Stimulated activated CD4-positive, alpha-beta T cell treated with anti-CD3 and anti-CD28 coated beads, TNF-alpha, amount 100 ng/mL, for 4 hours (primary cell): ENCODE measurements around the gene MSI2.
"Not testable (repeated sequence)": the region's sequence is repeated elsewhere in the genome, so short reads cannot be mapped to it uniquely, and the experiment has no call there.

ENCODE experiments used
- DNase-seq, 3 experiments: peaks; one replicate each; pipeline ENCODE4 v3.0.0-alpha.2; 2020; ENCODE audit warnings: low read depth in 3 of 3

The MSI2 gene

DNA sequence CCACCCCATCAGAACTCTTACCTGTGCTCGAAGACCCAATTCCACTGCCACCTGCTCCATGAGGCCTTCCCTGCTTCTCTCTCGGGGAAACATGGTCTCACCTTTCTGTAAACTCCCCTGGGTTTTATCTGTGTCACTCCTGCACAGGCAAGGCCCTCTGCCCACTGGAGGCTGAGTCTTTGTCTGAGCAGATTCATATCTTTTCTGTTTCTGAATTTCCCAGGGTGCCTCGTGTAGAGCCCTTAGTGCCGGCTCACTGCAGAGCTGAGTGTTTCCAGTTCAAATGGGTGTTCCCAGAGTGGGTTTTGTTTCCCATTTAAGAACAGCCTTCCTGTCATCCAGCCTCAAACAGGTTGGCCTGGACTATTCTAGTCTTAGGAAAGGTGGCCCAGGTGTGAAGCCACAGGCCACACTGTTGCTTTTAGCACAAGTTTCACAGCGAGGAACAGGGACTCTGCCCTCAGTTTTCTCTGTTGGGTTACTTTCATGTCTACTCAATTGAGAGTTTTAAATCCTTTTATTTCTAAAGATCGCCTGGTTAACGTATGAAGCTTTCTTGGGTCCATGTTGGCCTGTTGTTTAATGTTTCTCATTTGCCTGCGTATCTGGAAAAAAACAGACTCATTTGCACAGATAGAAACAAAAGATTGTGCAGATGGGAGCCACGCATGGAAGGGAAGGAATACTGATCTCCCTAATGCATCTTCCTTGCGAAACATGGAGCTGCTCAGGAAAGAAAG, 228.7 kb downstream of the MSI2 start:
- DNase-seq: no peak

DNA sequence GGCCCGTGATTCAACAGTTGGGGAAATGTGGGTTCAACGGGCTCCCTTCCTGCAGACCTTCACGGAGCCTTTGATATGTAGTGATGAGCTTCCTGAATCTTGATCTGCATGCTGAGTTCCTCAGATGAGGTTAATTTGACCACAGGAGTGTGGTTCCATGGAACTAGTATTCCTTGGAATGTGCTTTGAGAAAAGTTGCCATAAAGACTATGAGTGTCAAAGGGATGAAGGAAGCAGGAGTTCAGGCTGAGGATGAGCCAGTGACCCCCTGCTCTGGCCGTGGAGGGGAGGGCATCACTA, 229.2 kb downstream of the MSI2 start:
- no peak for DNase-seq

DNA sequence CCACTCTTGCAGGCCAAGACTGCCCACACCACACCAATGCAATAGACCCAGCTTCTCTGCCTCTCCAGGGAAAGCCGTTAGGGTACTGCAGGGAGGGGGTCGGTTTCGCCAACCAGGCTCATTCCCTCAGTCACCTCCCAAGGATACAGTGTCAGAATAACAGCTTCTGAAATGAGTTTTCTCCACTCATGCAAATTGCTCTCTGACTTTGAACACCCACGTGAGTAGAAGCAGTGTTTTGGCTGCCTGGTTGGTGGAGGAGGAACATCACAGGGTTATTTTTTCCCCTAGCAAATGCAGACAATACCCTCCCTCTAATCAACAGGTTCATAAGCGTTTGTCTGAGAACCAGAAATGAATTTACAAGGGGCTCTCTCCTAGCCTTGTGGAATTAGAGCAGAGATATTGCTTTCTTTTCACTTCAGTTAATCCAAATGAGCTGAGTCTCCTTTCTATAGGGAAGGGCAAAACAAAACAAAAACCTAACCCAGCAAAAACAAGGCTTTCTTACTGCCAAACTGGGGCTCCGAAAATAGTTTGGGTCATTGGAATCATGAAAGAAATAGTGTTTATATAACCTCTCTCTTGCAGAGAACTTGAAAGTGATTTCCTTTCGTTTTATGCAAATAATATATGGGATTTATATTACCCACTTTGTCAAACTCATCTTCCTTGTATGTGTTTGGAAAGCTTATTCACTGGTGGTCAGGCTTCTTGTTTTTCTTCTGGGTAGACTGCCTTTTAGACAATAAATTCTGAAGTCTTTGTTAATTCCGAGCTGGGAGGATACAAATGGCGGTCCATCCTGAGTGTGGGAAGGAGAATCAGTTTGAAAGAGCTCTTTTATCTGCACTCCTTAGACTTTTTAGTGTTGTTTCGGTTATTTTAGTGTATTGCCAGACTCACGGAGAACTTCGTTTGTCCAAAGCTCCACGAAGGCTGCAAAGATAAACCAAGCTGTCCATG, 229.9 kb downstream of the MSI2 start:
- no peak for DNase-seq

DNA sequence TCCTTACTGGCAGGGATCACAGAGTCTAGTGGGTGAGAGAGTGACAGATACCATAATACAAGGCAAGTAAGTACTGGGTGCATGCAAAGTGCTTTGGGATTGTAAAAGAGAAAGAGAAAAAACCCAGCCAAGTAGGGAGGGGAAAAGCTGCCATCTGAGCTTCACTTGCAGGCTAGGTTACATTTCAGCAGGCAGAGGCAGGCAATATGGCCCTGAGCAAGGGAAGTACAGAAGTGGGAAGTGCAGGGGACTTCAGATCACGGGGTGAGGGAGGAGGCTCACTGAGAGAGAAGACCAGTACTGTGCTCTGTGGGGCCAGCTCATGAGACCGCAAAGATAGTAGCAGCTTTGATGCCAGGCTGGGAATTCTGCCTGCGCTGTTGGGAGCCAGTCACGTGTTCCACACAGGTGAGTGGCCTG, 230.6 kb downstream of the MSI2 start:
- DNase-seq: no peak

DNA sequence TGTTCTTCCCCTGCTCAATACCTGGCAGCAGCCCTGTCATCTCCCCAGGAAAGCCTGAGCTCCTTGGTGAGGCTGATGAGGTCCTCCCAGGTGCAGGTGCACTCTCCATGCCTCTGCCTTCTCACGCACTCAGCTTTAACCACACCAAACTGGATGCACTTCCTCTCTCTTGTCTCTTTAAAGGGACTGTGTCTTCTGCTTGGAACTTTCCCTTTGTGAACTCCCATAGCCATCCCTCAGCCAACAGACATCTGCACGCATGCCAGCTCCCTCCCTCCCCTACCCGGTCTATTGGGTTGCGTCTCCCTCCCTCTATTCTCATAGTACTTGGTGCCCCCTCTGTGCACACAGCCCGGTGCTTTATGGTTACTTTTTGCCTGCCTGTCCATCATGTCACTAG, 231.2 kb downstream of the MSI2 start:
- DNase-seq: no peak

DNA sequence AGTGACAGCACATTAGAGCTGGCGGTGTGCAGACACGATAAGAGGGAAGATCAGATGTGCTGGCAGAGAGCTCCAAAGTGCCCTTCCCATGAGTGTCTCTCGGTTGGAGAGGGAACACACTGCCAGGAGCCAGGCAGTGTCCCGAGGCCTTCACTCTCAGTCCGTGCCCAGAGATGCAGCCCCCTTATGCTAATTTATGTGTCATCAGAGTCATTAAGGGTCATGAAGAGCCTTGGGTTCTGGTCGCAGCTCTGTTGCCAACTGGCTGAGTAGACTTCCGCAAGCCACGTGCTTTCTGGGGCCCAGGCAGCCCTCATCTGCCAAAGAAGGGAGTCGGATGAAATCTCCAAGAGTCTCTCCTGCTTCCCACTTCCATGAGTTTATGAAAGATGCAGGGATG, 232.5 kb downstream of the MSI2 start:
- DNase-seq: no peak

DNA sequence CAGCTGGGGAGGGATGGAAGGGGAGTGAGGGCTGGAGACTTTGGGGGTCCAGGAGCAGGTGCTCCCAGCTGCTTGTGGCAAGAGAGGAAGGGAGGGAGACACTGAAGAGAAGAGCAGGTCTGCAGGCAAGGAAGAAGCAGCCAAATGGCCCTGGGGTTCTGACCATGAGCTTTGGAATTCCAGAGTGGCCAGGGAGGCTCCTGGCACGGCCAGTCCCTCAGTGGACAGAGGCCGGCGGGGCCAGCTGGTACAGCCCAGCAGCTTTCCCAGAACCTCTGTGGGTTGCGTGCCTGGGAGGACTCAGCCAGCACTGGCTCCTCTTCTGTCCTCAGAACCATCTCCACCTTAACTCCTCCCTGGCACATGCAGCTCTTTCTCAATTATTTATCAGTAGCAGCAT, 233.0 kb downstream of the MSI2 start:
- DNase-seq: no peak

DNA sequence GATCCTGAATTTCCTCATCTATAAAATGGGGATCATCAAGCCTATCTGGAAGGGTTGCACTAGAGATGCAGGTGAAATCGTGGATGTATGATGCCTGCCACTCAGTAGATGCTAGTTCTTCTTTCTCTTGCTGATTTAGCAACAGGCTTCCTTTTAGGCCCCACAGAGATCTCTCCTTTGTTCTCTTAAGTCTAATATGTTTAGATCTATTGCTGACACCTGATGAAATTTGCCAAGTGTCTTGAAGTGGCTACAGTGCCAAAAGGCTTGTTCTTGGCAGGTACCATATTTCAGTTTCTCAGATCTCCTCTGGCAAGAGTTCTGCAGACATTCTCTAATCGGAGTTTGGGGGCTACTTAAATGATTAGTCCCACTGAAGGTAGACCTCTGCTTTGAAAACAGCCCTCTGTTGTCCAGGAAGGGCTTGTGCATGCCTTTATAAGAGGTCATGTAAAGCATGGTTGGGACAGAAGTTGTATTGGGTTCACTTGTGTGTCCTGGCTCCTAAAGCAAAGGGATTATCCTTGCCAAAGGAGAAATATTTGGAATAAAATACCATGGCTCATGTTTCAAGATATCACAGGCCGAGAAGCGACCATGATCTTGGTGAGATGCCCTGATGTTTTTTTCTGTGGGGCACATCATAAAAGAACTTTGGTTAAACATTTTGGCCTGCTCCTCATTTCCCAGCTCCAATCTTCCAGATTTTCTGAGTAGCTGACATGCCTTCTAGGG, 234.0 kb downstream of the MSI2 start:
- DNase-seq: no peak

DNA sequence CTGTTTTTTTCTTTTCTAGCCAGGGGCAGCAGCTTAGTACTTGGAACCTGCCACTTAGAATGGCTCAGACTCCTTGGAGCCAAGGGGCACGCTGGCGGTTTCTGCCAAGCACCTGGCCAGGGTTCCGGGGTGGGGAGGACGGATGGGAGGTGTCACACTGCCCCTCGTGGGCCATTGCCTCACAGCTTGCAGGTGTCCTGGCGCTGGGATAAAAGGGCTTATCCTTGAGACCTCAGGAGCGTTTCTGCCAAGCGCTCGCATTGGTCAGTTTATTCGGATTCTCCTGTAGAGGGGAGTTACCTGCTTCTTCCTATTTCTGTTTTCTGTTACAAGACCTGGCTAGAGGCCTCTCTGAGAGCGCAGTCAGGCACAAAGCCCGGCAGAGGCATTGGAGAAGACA, 234.6 kb downstream of the MSI2 start:
- no peak for DNase-seq

DNA sequence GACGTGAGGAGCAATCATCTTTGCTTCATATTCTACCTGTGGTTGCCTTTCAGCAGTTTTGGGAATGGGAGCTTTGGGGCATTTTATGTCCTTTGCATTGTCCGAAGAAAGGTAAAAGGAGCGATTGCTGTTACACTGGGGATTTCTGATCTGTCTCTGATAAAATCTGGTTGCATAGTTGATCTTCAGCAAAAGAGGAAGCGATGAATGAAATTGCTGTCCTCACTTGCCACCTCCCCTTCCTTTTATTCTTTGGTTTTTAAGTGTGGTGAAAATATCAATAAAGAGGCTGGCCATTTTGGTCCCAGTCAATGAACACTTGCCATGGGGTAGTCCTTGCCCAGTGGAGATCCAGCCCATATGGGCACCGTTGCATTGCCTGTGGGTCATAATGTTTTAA, 236.8 kb downstream of the MSI2 start:
- no peak for DNase-seq

DNA sequence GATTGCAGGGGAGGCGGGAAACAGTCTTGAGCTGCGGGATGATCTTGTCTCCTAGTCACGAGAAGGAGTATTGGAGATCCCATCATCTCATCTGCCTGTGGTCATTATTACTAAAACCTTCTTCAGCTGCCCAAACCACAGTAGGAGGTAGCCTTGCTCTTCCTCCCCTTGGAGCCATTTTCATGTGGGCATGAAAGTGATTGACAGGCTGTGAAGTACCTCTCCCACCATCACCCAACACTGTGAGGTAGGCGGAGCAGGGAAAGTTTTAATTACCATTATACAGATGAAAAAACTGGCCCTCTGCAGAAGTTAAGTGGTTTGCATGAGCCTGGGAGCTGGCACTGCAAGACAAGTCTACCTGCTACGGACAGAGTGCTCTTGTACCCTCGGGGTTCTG, 237.3 kb downstream of the MSI2 start:
- no peak for DNase-seq

DNA sequence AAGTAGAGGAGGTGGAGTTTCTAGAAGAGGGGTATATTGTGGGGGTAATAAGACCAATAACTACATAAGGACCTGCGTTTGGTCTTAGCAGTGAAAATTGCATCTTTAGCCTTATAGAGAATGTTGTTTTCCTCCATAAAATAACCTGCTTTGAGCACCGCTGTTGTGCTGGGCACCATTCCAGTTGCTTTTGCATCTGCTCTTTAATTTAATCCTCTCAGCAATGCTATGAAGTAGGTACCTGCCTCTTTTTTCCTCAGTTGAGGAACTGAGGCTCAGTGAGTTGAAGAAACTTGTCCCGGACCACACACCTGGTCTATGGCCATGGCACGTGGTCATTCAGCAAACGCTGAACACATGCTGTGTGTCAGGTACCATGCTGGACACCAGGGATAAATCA, 238.1 kb downstream of the MSI2 start:
- DNase-seq: no peak

DNA sequence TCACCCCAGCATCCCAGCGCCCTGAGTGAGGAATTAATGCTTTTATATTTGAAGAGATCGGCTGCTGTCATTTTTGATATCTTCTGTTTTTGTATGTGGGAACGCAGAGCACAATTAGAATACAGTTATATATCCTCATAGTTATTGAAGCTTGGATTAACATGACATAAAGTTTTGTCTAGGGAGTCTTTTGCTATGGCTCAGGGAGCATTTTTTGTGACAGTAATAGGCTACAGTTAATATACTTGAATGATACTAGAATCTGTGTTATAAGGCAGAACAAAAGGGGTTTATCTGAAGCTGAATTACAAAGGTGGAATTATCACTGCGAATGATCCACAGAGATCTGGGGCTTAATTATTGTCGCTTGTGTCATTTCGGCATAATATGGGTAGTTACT, 239.4 kb downstream of the MSI2 start:
- no peak for DNase-seq

DNA sequence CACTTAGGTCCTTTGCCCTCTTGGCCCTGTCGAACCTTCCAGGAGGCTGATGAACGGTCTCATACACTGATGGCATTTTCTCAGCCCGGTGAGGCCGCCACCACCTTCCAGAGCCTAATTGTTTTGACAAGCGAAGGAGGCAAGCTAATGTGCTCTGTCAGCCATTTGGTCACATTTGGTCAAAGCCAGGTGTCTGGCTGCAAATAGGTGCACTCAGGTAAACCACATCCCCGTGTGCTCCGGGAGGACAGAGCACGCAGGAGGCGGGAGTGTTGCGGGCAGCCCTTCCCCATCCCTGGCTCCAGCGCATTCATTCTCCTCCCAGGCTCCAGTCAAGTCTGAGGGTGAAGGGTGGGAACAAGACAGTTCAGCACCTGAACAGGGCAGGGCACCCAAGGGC, 240.1 kb downstream of the MSI2 start:
- no peak for DNase-seq

DNA sequence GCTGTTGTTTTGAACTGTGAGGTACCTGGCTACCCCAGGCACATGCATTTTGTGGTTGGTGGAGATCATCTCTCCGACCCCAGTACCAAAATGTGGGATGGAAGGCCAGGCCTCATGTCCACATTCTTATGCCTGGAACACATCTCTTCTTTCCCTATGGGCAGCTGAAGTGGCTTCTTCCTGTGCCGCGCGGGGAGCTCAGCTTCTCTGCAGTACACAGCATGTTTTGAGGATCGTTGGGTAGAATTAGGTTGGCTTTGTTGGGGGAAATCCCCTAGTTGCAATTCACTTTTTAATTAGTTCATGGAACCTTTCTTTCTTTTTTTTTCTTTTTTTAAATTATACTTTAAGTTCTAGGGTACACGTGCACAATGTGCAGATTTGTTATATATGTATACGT, 242.1 kb downstream of the MSI2 start:
- DNase-seq: no peak

DNA sequence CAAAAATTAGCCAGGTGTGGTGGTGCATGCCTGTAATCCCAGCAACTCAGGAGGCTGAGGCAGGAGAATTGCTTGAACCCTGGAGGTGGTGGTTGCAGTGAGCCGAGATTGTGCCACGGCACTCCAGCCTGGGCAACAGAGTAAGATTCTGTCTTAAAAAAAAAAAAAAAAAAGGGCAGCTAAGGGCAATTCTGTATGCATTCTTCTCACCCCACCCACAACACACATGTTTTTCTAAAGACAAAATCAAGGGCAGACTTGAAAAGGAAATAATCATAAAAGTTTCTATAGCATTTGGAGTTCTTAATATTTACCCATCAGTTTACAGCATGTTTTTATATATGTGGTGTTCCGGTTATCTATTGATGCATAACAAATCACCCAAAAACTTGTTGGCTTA, 242.9 kb downstream of the MSI2 start:
- DNase-seq: not testable (repeated sequence)

DNA sequence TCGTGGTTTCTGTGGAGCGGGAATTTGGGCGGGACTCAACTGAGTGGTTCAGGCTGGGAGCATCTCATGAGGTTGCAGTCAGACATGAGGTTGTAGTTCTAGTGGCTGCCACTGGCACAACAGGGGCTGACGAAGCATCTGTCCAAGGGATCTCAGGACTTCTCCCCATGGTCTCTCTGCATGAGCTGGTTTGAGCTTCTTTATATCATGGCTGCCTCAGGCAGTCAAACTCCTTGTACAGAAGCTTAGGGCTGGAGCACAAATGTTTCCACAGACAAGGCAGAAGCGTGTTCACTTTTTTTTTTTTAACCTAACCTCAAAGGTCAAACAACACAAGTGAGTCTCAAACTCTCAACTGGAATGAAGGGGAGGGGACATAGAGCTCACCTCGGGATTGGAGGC, 243.3 kb downstream of the MSI2 start:
- no peak for DNase-seq

DNA sequence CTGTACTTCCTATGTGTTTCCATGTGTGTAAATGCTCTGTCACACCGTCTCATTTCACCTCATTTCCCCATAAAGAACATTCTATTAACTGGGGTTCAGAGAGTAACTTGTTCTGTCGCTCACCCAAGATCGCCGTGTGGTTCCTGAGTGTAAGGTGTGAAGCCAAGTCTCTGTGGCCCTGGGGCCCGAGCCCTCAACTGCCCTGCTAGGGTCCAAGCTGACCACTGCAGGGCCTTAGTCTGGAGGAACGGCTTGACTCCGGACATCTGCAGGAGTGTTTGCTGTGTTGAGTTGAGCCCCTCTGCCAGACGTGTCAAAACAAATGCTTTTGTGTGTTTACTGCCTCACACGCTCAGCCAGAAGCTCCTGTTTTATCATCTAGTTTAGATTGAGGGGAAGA, 244.7 kb downstream of the MSI2 start:
- DNase-seq: no peak

DNA sequence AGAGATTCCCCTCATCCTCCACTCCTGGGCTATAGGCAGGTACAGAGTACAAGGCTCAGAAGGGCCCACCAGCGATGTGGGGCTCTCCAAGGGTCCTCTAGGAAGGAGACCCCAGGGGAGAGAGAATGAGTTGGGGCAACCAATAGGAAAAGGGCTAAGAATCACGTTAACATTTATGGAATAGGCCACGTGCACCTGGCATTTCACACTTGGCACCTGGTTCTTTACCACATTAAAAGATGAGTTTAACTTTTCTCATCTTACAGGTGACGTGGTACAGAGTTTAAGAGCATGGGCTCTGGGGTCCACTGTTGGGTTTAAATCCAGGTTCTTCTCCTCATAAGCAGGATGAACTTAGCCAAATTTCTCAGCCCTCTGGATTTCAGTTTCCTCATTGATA, 245.7 kb downstream of the MSI2 start:
- no peak for DNase-seq

DNA sequence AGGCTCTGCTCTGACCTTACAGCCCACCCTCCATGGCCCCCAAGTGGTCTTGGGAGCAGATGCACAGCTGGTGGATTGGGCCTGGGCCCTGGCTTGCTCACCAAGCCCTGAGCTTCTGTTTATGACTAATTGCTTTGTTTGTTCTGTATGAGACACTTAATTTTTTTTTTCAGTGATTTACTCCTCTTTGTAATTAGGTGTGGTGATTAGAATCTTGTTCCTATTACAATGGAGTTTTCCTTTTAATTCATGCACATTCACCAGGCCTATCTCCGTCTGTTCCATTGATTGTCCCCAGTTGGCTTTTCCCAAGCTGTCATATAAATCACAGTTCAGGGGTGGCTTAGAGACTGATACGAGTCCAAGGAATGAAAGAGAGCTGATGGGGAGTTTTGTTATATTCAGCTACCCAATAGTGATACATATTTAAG, 246.5 kb downstream of the MSI2 start:
- no peak for DNase-seq

DNA sequence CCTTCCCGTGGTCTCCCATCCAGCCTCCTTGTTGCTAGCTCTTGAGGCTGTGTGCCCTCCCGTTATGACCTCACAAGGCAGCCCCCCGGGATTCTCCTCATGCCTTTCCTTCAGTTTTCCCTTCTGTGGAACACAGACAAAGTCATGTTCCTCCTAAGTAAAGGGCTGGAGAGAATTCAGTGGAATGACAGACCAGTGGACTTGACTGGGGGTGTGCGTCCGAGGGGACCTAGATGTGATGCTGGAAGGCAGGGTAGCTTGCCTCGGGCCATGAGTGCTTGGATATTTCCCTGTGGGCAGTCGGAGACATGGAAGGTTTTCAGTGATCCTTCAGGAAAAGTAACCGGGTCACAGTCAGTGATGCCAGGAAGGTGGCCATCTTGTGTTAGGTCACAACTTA, 247.9 kb downstream of the MSI2 start:
- no peak for DNase-seq
